WERI-Rb-1 (cell line): Measurements from ENCODE around the gene TC2N.

Source experiments
- DNase-seq: peaks from one replicate; pipeline ENCODE4 v3.0.0-alpha.2; 2020
- H3K27ac ChIP-seq: fragments of 250-450 bp; sonication (Bioruptor Pico); 2 replicates; pipeline ENCODE4 v1.5.1; 2020; ENCODE audit warnings: mild to moderate bottlenecking, moderate library complexity
- H3K27me3 ChIP-seq: fragments of 250-450 bp; sonication (Bioruptor Pico); 2 replicates; pipeline ENCODE4 v1.5.1; 2021; ENCODE audit warnings: mild to moderate bottlenecking, low read depth, moderate library complexity; ENCODE audit not compliant: insufficient read depth, severe bottlenecking
- H3K36me3 ChIP-seq: fragments of 250-450 bp; sonication (Bioruptor Pico); 2 replicates; pipeline ENCODE4 v1.5.1; 2020; ENCODE audit warnings: mild to moderate bottlenecking, moderate library complexity
- H3K4me3 ChIP-seq: 2 replicates; pipeline ENCODE4 v1.5.1; 2011; ENCODE audit warnings: low read depth, mild to moderate bottlenecking, control low read depth, low read length
- H3K9me3 ChIP-seq: fragments of 250-450 bp; sonication (Bioruptor Pico); 2 replicates; pipeline ENCODE4 v1.5.1; 2021; ENCODE audit warnings: mild to moderate bottlenecking, moderate library complexity; ENCODE audit not compliant: severe bottlenecking
- TF ChIP-seq, protein P1 (sequence below): IDR thresholded peaks from 2 replicates; pipeline ENCODE4 v1.5.1; 2011; ENCODE audit warnings: low read depth, mild to moderate bottlenecking, control low read depth, inconsistent platforms, low read length

Gene TC2N

GRCh38 chr14:91889477-91890211 is 22.3 kb upstream of the TC2N start:
- no peaks in the 10 kb centered on the region for H3K36me3 ChIP-seq
- H3K27me3 ChIP-seq: no peaks in the 10 kb centered on the region
- peak; percentile 21 for DNase-seq
- TF ChIP-seq, protein P1, sequence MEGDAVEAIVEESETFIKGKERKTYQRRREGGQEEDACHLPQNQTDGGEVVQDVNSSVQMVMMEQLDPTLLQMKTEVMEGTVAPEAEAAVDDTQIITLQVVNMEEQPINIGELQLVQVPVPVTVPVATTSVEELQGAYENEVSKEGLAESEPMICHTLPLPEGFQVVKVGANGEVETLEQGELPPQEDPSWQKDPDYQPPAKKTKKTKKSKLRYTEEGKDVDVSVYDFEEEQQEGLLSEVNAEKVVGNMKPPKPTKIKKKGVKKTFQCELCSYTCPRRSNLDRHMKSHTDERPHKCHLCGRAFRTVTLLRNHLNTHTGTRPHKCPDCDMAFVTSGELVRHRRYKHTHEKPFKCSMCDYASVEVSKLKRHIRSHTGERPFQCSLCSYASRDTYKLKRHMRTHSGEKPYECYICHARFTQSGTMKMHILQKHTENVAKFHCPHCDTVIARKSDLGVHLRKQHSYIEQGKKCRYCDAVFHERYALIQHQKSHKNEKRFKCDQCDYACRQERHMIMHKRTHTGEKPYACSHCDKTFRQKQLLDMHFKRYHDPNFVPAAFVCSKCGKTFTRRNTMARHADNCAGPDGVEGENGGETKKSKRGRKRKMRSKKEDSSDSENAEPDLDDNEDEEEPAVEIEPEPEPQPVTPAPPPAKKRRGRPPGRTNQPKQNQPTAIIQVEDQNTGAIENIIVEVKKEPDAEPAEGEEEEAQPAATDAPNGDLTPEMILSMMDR: peak; percentile 16; the same call in 1 of the 2 replicates
- no peaks in the 10 kb centered on the region for H3K9me3 ChIP-seq
- H3K27ac ChIP-seq: peak overlapping the region; percentile 47
- H3K4me3 ChIP-seq: no peak overlapping the region

GRCh38 chr14:91888641-91889476 is 21.5 kb upstream of the TC2N start:
- Histone ChIP-seq H3K9me3 (no peaks in the 10 kb centered on the region), H3K36me3 (no peaks in the 10 kb centered on the region)
- DNase-seq: peak; percentile 57

DNA sequence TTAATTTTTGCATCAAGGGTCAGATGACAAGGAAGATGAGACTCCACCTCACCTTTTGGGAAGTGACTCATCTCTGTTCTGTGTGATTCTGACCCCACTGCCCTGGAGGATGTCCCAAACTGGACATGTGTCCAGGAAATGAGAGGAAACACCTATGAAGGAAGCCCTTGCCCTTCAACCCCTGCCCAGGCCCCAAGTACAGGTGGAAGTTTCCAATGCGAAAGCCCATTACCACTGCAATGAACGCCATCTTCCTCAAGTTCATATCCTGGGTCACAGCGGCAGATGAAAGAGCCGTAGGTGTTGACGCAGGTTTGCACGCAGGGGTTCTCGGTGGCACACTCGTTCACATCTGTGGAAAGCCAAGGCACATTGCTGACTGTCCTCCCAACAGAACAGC is 19.6 kb upstream of the TC2N start:
- no peak overlapping the region for H3K27ac ChIP-seq
- no peak overlapping the region for H3K4me3 ChIP-seq
- TF ChIP-seq, protein P1: no peak
- no peak for DNase-seq
- H3K9me3 ChIP-seq: no peaks in the 10 kb centered on the region
- no peaks in the 10 kb centered on the region for H3K27me3 ChIP-seq
- no peaks in the 10 kb centered on the region for H3K36me3 ChIP-seq

More at GRCh38 chr14:91888641-91889476, 21.5 kb upstream of the TC2N start:
- no peak overlapping the region for H3K4me3 ChIP-seq
- H3K27ac ChIP-seq: peak overlapping the region; percentile 47
- TF ChIP-seq, protein P1: no peak
- no peaks in the 10 kb centered on the region for H3K27me3 ChIP-seq

GRCh38 chr14:91885839-91886238 is 18.5 kb upstream of the TC2N start:
- Histone ChIP-seq H3K36me3 (no peaks in the 10 kb centered on the region), H3K27me3 (no peaks in the 10 kb centered on the region), H3K27ac (no peak overlapping the region), H3K4me3 (no peak overlapping the region), H3K9me3 (no peaks in the 10 kb centered on the region)
- DNase-seq: no peak
- TF ChIP-seq, protein P1: no peak

- Histone ChIP-seq H3K27me3 (no peaks in the 10 kb centered on the region), H3K9me3 (no peaks in the 10 kb centered on the region), H3K36me3 (no peaks in the 10 kb centered on the region), H3K4me3 (no peak overlapping the region), H3K27ac (no peak overlapping the region)
- TF ChIP-seq, protein P1: no peak
- DNase-seq: no peak
These were observed 17.9 kb upstream of the TC2N start for GRCh38 chr14:91885113-91885712.
